ENCODE data around the gene MB.
"Not testable (repeated sequence)": the region's sequence is repeated elsewhere in the genome, so short reads cannot be mapped to it uniquely, and the experiment has no call there.

Gene MB

DNA sequence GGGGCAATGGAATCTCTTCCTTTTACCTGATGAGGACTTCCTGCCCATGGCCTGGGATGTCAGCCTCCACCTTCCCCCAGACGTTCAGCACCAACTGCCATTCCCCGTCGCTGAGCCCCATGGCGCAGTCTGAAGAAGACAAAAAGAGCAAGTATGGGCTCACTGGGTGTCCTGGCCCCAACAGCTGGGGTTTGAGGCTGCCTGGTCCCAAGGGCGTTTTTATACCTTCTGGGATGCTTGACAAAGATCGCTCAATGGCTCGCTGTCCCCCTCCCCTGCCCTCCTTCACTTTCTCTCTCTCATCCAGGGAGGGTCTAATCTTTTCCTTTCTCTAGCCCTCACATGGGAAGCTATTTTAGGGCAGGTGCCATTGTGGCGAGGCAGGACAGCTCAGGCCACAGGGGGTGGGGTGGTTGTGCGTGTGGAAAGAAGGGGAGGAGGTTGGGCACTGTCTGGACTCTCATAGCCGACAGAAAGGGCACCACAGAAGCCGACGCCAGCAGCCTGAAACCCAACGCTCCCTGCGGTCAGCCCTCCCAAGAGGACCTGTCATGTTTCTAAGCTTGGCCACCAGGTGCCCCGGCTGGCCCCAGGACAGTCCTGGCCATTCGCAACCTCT is at the start of gene MB:
MB (minus strand) TSS at position 193 of the 619 bp plus-strand sequence; CDS start at position 121, 72 bp downstream.
- TF ChIP-seq, protein P1, sequence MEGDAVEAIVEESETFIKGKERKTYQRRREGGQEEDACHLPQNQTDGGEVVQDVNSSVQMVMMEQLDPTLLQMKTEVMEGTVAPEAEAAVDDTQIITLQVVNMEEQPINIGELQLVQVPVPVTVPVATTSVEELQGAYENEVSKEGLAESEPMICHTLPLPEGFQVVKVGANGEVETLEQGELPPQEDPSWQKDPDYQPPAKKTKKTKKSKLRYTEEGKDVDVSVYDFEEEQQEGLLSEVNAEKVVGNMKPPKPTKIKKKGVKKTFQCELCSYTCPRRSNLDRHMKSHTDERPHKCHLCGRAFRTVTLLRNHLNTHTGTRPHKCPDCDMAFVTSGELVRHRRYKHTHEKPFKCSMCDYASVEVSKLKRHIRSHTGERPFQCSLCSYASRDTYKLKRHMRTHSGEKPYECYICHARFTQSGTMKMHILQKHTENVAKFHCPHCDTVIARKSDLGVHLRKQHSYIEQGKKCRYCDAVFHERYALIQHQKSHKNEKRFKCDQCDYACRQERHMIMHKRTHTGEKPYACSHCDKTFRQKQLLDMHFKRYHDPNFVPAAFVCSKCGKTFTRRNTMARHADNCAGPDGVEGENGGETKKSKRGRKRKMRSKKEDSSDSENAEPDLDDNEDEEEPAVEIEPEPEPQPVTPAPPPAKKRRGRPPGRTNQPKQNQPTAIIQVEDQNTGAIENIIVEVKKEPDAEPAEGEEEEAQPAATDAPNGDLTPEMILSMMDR (IDR thresholded peaks at IDR 0.05; ENCODE audit: control insufficient read depth, extremely low read depth, insufficient read depth): no peak
- DNase-seq (ENCODE audit: low read depth): no peak

DNA sequence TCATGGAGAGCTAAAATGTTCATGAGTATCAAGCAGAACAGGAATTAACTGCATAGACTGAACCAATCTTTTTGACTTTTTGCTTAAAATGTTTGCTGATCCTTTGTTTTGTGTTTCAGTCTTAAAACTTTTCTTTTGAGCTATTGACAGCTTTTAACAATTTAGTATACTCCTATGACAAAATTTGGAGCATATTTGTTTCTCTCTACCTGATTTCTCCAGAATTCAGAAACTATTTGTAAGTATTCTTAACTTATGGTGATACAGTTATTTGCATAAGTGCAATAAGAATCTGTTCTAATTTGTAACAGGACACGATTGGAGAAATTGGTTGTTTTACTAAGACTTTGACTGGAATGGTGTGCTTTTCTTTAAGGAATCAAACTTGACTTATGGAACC is 49.6 kb upstream of the MB start:
- H3K4me3 ChIP-seq (ENCODE audit: low read depth, low read length); DNase-seq (ENCODE audit: low read depth): not testable (repeated sequence)

More for the DNA sequence above, at the start of gene MB:
- H3K4me3 ChIP-seq (ENCODE audit: low read depth, low read length): no peak within 1 kb of the TSS

DNA sequence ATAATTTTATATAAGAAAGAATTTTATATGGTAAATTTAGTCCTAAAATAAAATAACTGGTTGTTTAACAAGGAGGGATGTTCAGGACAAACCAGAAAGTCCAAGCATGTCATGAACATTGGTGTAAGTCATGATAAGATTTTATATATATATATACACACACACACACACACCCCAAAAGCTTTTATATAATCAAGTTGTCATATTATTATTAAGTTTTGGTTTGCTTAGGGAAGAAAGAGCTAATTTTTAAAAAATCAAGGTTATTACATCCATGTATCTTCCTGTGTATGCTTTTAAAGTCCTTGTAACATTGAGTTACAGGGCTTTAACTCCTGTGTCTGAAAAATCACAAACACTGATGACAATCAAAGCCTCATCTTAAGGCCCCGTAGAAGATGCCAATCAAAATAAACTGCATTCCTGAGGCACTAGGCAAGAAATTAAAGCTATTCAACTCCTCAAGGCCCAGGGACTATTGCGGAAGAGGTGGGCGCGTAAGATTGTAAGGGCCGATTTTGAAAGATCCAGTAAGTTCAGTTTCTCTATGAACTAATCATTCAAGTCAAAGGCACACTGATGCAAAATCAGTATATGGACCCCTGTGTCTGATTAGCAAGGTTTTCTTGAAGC is 47.9 kb upstream of the MB start:
- TF ChIP-seq, protein P1 (IDR thresholded peaks at IDR 0.05; ENCODE audit: control insufficient read depth, extremely low read depth, insufficient read depth): no peak
- H3K4me3 ChIP-seq (ENCODE audit: low read depth, low read length): no peak overlapping the region
- no peak for DNase-seq (ENCODE audit: low read depth)

DNA sequence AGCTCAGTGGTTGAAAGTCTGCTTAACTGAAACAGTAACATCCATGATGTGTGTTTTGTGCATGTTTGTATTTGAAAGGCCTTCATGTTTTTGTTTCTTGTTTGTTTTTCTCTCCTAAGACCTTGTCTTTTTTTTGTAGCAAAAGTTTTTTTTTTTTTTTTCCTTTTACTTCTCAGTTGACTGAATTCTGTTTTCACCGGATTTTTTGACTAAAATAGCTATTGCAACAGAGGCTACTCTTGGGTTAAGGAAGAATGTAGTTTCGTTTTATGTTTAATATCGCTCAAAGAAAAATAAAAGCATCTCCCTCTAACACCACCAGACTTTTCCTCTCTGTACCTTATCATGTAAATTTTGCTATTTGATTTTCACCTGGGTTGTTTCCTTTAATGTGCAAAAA is 46.2 kb upstream of the MB start:
- DNase-seq (ENCODE audit: low read depth): no peak
- TF ChIP-seq, protein P1 (IDR thresholded peaks at IDR 0.05; ENCODE audit: control insufficient read depth, extremely low read depth, insufficient read depth): no peak
- no peak overlapping the region for H3K4me3 ChIP-seq (ENCODE audit: low read depth, low read length)

DNA sequence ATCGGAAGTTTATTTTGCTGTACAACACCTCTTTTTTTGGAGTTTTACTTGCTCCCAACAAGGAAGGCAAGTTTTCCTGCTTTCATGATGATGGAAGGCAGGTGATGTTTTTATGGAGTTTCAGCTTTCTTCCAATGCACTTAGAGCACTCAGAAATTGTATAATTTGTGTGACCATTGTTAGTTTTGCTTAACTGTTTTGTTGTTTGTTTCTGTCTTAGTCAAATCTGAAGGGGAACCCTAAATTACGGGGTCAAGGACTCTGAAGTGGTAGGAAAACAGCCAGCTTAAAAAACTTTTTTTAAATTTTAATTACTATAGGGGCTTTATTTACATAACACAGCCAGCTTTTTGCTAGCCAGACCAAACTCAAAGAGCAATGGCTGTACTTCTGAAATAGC is 45.8 kb upstream of the MB start:
- H3K4me3 ChIP-seq (ENCODE audit: low read depth, low read length): no peak overlapping the region
- no peak for DNase-seq (ENCODE audit: low read depth)
- TF ChIP-seq, protein P1 (IDR thresholded peaks at IDR 0.05; ENCODE audit: control insufficient read depth, extremely low read depth, insufficient read depth): no peak

DNA sequence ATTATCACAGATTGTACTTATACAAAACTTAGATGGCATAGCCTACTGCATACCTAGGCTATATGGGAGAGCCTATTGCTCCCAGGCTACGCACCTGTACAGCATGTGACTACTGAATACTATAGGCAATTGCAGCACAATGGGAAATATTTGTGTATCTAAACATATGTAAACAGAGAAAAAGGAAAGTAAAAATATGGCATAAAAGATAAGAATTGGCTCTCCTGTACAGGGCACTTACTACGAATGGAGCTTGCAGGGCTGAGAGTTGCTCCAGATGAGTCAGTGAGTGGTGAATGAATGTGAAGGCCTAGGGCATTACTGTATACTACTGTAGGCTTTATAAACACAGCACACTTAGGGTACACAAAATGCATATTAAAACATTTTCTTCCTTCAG is 44.3 kb upstream of the MB start:
- no peak for DNase-seq (ENCODE audit: low read depth)
- TF ChIP-seq, protein P1 (IDR thresholded peaks at IDR 0.05; ENCODE audit: control insufficient read depth, extremely low read depth, insufficient read depth): no peak
- H3K4me3 ChIP-seq (ENCODE audit: low read depth, low read length): no peak overlapping the region

DNA sequence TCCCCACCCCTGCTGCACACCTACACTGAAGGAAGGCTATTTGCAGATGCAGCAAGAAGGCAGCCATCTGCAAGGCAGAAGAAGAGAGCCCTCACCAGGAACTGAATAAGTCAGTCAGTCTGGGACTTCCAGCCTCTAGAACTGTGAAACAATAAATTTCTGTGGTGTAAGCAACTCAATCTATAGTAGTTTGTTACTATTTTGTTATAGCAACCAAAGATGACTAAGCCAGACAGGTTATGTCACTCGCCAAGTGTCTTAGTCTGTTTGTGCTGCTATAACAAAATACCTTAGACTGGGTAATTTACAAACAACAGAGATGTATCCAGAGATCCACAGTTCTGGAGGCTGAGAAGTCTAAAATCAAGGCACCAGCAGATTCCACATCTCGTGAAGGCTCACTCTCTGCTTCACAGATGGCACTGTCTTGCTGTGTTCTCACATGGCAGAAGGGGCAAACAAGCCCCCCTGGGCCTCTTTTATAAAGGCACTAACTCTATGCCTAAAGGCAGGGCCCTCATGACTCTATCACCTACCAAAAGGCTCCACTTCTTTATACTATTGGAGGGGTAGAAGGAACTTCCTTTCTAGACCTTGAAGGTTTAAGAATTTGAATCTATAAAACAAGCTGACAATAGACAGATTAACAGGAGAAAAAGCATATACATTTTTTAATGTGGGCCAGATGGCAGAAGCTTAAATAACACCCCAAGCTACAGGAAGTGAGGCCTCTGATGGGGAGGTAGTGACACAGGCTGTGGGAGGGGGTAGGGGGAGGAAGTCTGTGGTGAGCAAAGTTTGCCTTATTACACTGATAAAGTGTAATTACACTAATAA is 43.4 kb upstream of the MB start:
- H3K4me3 ChIP-seq (ENCODE audit: low read depth, low read length): no peak overlapping the region
- DNase-seq (ENCODE audit: low read depth): no peak
- TF ChIP-seq, protein P1 (IDR thresholded peaks at IDR 0.05; ENCODE audit: control insufficient read depth, extremely low read depth, insufficient read depth): no peak
